ENCODE data around the gene SEPTIN11. TPM values are rescaled to one million over a fixed set of nuclear protein-coding genes. Genes with fewer than 3 reads are reported as not detected.

Gene SEPTIN11
- total RNA-seq, 1 donor from 2014 or later: 25.4 TPM

- DNase-seq (no peak), ATAC-seq (ENCODE audit: poor library complexity) (peak; percentile 55)
- intact Hi-C loops (cut with DNase I): no loop called here
Observed at GRCh38 chr4:76968937-76969336, 19.4 kb downstream of the SEPTIN11 start.

DNA sequence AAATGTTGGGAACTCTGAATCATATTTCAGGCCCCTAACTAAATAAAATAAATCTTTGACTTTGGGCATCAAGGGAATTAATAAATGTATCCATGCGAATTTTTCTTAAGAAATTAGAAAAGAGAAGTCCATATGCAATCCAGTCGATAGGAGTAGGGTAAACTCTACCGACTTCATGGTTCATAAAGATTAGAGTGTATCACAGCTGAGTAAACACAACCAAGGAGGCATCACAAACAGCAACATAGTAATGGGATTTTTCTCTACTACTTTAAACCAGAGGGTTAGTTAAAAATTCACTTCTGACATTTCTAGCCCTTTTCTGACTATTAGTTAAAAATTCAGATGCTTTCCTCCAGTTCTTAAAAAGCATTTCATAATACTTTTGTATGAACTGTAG lies 19.9 kb downstream of the SEPTIN11 start:
- intact Hi-C loops (cut with DNase I): no loop called here
- no peak for ATAC-seq (ENCODE audit: poor library complexity)
- no peak for DNase-seq

DNA sequence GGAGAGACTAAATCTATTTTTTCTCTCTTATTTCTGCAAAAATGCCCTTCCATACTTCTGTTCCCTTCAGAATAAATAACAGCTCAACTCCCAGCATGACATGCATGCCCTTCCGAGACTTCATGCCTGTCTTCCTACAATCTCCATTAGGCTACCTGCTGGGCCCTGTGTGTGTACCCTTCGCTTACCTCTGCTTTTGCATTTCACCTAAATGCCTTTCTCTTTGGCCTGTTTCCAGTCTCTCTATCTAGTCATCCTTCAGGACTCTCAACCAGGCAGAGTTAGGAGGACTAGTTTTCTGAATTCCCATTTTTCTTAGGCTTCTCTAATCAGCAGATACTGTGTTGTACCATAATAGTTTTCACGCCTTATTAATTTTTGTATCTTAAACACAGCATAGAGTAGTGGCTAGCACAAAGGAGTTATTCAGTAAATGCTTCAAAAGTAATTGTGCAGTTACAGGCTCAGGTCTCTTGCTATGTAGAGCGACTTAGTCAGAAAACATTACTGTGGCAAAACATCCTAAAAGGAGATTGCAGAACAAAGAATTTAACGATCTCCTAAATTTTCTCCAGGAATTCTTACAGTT lies 20.5 kb downstream of the SEPTIN11 start:
- DNase-seq (no peak), ATAC-seq (ENCODE audit: poor library complexity) (no peak)
- intact Hi-C loops (cut with DNase I): no loop called here

GRCh38 chr4:76972306-76972705 lies 22.8 kb downstream of the SEPTIN11 start:
- DNase-seq (no peak), ATAC-seq (ENCODE audit: poor library complexity) (no peak)
- intact Hi-C loops (cut with DNase I): no loop called here

DNA sequence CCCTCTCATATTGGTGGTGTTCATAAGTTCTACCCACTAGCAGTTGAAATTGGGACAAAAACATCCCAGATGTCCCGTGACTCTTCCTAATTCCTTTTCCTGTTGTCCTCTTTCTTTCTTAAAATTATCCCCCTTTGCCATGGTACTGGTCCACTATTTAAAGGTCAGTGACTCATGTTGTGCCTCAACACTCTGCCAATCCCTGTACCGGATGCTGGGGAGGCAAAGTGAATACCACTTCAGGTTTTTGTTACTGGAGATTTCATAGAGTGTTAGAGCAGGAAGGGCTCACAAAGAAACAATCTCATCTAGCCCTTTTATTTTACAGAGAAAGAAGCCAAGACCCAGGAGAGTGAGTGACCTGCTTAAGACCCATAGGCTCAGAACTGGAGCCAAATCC lies 24.6 kb downstream of the SEPTIN11 start:
- ATAC-seq (ENCODE audit: poor library complexity): no peak

GRCh38 chr4:76977113-76977512 lies 27.6 kb downstream of the SEPTIN11 start:
- DNase-seq (no peak), ATAC-seq (ENCODE audit: poor library complexity) (no peak)
- intact Hi-C loops (cut with DNase I): no loop called here

More for the DNA sequence above, 24.6 kb downstream of the SEPTIN11 start:
- intact Hi-C loops (cut with DNase I): no loop called here
- no peak for DNase-seq

GRCh38 chr4:76977736-76978350 lies 28.3 kb downstream of the SEPTIN11 start:
- intact Hi-C loops (cut with DNase I): no loop called here
- DNase-seq (no peak), ATAC-seq (ENCODE audit: poor library complexity) (no peak)

GRCh38 chr4:76979236-76979635 lies 29.7 kb downstream of the SEPTIN11 start:
- intact Hi-C loops (cut with DNase I): no loop called here
- no peak for ATAC-seq (ENCODE audit: poor library complexity)
- DNase-seq: no peak

- ATAC-seq (ENCODE audit: poor library complexity): no peak
- no peak for DNase-seq
- intact Hi-C loops (cut with DNase I): no loop called here
Observed at GRCh38 chr4:76980261-76980660, 30.7 kb downstream of the SEPTIN11 start.

DNA sequence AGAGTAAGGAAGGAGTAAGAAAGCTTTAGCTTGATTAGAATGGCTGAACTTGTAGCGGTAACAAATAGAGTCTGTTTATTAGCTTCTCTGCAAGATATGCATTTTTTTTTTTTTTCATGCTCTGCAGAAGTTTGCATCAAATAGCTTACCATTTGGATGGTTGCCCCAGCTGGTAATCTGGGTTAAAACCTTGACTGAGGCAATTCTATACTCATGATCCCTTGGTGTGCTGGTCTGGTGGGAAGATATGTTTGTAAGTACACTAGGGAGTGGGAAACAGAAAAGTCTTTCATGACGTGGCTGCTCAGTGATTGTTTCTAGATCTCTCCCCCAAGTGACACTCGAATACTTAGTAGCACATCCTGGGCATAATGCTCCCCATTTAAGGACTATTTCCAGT lies 32.1 kb downstream of the SEPTIN11 start:
- intact Hi-C loops (cut with DNase I): no loop called here

DNA sequence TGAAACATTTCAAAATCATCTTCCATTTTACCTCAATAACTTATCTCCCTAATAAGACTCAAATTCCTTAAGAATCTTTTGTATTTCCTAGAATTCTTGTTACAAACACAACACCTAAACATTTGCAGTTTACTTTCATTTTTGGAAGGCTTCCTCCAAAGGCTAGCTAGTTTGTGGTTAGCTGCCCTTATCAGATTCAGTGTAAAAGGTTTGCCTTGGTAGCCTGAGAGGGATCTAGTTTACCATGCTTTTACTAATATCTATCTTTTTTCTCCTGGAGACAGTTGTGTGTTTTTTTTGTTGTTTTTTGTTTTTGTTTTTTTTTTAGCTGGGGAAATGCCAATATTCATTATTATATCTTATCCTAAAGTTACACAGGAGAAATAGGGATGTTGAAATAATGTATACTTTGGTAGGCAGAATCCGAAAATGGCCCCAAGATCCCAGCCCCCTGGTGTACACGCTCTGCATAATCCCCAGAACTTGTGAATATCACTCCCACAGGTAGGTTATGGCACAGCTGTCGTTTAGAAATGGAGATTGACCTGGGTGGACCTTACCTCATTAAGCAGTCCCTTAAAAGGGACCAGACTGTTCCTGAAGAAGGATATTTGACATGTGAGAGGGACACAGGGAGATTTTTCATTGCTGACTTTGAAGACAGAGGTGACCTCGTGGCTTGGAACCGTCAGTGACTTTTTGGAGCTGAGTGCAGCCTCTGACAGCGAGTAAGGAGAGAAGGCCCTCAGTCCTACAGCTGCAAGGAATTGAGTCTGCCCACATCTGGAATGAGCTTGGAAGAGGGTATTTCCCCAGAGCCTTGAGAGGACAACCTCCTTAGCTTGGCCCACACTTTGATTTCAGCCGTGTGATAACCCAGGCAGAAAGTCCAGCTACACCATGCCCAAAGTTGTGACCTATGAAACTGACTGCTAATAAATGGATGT lies 33.4 kb downstream of the SEPTIN11 start:
- no peak for ATAC-seq (ENCODE audit: poor library complexity)
- intact Hi-C loops (cut with DNase I): no loop called here
- no peak for DNase-seq

More for the DNA sequence above, 32.1 kb downstream of the SEPTIN11 start:
- ATAC-seq (ENCODE audit: poor library complexity): no peak
- DNase-seq: no peak

DNA sequence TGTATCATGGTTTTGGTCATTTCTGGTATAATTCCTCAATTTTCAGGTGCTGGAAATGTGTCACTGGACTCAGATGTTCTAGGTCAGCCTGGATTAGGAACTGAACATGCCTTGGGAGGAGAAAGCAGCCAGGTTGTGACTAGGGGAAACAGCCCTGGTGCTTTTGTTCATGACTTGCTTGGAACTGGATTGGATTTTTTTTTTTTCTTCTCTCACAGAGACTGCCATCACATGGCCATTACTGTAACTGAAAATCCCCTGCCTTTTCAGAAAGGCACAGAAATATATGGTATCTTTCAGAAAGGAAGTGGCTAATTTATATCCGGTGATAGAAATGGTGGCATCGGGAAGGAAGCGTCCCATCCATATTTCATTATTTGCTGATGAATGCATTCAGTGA lies 34.6 kb downstream of the SEPTIN11 start:
- intact Hi-C loops (cut with DNase I): no loop called here
- DNase-seq (no peak), ATAC-seq (ENCODE audit: poor library complexity) (no peak)

DNA sequence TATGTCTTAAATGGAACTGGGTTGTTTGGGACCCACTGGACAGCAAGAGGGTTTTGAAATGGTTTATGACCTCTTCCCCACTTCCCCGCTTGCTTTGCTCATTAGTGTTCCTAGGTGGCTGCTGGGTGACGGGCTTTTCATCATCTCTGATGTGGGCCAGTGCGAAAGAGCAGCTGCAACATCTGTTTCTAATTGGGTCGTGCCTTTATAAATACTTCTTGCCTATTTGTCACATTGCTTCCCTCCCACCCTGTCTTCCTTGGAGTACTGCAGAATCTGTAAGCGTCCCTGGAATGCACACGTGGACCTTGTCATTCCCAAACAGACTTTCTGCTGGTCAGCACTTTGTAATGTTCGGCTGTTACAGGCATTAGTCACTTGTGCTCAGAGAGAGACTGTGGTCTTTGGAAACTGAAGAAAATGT lies 35.2 kb downstream of the SEPTIN11 start:
- intact Hi-C loops (cut with DNase I): no loop called here
- peak; percentile 91 for ATAC-seq (ENCODE audit: poor library complexity)
- DNase-seq: peak; percentile 56

- intact Hi-C loops (cut with DNase I): no loop called here
- peak; percentile 57 for DNase-seq
- ATAC-seq (ENCODE audit: poor library complexity): peak; percentile 48
Observed at GRCh38 chr4:76987153-76987591, 37.6 kb downstream of the SEPTIN11 start.

DNA sequence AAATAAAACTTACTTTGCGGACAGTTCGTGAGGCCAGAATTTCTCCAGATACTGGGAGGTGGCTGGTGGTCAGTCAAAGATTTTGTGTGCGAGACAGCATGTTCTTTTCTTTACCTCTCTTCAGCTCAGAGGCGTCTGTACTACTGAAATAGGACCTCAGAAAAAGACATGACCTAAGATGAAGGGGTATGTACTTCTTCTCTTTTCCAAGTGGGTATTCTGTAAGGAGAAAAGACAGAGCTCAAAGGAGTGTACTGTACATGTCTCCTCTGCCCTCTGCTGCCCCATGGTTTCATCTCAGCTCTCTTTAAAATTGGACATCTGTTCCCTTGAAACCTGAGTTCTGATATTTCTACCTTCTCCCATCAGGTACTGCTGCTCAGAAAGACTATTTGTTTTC lies 38.1 kb downstream of the SEPTIN11 start:
- intact Hi-C loops (cut with DNase I): no loop called here
- ATAC-seq (ENCODE audit: poor library complexity): no peak
- no peak for DNase-seq

DNA sequence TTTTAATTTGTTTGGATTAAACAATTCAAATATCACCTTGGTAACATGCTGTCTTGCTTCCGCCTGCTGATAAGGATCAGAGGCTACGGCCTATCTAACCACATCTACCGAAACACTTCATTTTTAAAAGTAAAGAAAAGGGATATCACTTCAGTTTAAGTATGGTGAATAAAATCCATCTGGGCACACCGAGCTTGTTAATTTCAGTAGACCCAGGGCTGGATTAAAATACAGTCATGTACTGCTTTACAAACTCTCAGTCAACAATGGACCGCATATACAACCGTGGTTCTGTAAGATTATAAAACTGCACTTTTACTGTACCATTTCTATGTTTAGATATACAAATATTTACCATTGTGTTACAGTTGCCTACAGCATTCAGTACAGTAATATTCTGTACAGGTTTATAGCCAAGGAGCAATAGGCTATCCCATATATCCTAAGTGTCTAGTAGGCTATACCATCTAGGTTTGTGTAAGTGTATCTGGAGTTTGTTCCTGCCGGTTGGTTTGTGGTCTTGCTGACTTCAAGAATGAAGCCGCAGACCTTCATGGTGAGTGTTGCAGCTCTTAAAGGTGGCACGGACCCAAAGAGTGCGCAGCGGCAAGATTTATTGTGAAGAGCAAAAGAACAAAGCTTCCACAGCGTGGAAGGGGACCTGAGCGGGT lies 40.0 kb downstream of the SEPTIN11 start:
- DNase-seq: no peak
- intact Hi-C loops (cut with DNase I): no loop called here
- ATAC-seq (ENCODE audit: poor library complexity): no peak

DNA sequence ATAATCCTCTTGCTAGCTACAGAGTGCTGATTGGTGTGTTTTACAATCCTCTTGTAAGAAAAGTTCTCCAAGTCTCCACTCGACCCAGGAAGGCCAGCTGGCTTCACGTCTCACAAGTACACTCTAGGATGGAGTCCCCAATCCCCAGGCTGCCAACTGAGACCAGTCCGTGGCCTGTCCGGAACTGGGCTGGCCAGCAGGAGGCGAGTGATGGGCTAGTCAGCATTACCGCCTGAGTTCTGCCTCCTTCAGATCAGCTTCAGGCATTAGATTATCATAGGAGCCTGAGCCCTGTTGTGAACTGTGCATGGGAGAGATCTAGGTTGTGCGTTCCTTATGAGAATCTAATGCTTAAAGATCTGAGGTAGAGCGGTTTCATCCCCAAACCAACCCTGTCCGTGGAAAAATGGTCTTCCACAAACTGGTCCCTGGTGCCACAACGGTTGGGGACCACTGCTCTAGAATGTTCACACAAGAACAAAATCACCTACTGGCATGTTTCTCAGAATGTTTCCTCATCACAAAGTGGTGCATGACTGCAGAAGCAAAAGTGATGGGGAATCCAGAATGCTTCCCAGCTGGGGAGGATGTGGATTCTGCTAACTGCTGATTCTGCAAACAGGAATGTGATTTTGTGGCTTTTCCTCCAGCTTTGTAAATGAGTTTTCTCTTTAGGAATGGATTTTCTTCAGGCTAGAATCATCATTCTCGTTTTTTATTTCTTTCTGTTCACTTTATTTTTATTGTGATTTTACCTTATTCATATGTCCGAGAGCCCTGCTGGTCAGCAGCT lies 40.9 kb downstream of the SEPTIN11 start:
- DNase-seq (no peak), ATAC-seq (ENCODE audit: poor library complexity) (no peak)
- intact Hi-C loops (cut with DNase I): no loop called here

DNA sequence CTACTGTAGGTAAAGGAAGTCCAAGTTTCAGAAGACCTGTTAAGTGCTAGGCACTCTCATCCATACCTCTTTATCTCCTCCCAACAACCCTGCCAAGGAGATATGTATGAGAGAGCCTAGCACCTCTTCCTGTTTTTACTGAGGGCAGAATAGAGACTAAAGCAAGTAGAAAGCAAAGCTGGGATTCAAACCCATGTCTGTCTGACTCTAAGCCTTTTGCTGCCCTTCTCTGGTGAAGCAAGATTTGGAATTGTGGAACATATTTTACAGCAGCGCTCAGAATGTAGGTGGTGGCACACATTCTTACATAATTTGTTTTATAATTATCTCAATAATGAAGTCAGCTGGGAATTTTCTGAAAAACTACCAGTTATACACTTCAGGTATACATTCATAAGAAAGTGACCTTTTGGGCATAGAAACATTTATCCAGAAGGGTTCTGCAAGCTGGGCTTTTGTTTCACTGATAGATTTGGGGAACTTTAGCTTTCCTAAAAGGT lies 41.7 kb downstream of the SEPTIN11 start:
- DNase-seq (no peak), ATAC-seq (ENCODE audit: poor library complexity) (no peak)
- intact Hi-C loops (cut with DNase I): no loop called here
